GM21528 (cell line): ENCODE results near the gene HEY2.

Source experiments
- ATAC-seq: cut with Tn5 transposase; IDR thresholded peaks from one replicate; pipeline ENCODE4 v1.9.1; 2021; ENCODE audit warnings: mild to moderate bottlenecking, moderate library complexity; ENCODE audit not compliant: unreplicated experiment, low FRiP score

The HEY2 gene

DNA sequence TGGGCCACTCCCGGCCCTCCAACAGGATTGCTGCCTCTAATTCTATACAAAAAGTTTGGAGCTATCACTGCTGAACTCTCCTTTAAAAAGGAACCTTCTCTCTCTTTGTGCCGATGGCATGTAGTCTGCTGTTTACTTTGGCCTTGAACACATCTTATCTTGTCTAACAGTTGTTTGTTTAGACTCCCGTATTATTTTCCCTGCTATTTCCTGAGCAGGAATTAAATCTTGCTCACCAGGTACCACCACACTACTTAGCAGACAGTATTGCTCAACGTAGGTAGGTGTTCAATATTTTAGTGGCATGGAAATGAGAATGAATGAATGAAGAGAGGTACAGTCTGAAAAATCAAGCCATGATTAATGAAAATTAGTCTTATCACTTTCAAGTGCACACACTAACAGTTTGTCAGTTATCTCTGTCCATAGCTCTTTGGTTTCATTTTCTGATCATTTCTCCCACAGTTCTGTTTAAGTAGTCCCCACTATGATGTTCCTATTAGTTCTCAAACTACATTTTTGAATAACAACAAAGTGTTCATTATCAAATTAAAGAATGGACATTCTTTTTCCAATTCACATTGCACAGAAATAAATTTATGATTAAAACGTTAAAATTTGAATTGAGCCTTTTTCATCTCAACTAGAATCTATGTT, 6.8 kb upstream of the HEY2 start:
- no peak for ATAC-seq

DNA sequence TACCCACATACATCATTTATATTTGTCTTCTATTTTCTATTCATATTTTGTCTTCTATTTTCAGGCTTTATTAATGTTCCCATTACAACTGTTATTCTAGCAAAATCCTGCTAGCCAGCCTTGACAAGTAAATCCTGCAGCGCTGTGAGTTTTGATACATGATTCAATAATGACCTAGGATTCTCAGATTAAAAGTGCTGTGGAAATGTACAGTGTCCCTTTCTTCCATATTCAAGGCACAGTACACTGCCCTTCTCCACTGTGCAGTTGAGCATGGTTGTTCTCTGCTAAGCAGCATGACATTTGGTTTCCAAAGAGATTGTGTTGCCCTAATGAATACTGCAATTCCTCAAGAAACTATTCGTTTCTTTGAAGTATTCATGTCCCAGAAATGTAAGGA, 5.8 kb upstream of the HEY2 start:
- ATAC-seq, result no peak

DNA sequence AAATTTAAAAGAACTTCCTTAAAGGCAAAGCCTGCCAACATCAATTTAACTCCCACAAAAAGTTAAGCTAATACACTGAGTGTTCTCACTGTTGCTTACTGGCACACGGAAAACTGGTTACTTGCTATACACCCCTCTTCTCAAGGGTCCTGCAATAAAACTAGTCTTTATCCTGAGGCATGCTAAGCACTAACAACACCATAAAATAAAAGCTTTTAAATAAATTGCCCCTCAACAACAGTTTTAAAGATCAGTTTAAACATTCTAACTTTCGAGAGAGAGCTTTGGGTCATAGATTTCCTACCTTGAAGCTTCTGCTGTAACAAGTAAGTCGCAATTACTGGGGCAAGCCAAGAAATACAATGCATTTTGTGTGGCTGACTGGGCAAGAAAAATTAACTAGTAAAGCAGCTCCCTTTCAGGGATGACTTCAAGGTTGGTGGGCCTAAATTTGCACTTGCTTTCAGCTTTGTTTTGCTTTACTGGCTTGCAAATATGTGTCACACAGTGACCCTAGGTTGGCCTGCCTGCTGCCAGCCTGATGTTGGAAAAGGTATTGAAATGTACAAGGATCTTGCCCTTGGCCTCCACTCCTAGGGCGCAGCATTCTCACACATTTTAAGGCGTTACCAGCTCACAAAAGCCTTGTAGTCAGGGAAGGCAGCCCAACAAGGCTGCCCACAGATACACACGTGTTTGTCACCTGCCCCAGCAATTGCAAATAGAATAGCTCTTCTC, 4.0 kb upstream of the HEY2 start:
- ATAC-seq, result no peak

DNA sequence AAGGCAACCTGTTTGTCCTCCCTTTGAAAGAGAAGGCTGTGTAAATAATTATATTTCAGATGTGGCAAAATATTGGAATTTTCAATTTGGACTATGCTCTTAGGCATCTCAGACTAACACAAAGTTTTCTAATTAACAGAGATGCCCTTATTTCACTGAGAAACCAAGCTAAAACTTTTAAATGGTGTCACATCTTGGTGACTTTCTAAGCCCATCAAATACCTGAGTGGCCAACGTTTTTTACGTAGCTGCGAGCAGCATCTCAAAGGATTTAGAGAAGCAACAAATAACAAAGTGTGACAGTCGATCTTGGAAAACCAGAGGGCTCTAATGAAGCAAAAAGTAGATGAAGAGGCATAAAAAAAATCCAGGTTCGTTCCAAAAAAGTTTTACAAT, 3.4 kb upstream of the HEY2 start:
- no peak for ATAC-seq

DNA sequence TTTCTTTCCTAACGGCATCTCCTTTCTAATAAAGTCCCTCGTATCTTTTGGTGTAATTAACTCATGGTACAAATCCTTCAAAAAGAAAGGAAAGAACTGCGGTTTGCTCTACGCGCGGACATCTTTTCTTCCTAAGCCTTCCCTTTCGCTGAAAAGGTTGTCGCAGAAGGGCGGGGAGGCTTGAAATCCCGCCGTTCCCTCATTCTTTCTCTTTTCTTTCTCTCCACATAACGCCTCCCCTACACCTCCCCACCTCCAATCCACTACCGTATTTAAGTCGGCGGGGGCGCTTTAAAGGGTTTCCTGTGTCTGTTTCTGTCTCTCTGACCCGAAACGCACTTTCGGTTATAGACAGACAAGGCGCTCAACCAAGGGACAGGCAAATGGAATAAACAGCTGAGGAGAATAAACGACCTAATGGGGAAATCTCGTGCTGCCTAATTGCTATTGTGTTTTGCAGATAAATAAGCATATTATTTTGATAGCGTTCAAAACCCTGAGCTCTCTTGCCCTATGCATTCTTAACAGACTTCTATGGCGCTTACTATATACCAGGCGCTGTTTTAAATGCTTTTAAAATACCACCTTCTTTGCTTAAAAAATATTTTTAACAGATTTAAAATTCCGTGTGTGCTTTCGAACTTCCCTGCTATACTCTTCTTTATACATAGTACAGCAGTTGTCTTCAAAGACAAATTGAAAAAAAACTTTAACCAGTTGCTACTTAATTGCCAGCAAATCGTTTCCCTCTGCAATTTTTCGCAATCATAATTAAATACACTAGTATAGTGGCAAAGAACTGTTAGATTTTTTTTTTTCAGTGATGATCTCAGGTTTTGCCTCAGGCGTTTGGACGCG, 2.5 kb upstream of the HEY2 start:
- ATAC-seq, result peak; percentile 60

DNA sequence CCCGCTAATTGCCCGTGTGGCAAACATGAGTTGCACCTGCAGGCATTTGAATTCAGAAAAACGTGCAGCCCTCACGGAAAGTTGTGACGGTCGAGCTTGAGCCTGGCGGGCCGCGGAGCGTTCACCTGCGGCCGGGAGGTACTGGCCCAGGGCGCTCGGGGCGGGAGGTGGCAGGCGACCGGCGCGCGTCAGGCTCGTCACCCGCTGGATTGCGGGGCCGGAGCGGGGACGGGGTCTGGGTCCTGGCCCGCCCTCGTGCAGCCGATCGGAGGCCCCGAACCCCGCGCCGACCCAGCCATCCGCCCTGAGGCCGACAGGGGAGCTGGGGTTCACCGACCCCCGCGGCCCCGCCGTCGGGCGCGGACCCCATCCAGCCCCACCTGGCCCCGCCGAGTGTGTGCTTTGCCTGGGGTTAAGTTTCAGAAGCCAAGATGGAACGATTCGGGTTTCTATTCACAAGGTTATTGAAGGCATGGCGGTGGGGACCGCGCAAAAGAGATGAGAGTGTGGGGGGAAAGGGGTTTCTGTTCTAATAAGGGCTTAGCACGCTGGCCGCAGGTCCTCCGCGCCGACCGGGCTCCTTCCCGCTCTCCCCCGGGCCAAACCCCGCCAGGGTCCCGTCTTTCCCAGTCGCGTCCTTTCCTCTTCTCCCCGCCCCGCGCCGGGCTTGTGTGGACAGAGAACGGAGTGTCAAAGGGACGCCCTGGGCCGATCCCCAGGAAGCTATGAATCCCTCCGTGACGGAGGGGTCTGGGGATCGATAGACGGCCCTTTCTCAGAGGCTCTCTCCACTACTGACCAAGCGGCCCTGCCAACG, 1.6 kb upstream of the HEY2 start:
- no peak for ATAC-seq

DNA sequence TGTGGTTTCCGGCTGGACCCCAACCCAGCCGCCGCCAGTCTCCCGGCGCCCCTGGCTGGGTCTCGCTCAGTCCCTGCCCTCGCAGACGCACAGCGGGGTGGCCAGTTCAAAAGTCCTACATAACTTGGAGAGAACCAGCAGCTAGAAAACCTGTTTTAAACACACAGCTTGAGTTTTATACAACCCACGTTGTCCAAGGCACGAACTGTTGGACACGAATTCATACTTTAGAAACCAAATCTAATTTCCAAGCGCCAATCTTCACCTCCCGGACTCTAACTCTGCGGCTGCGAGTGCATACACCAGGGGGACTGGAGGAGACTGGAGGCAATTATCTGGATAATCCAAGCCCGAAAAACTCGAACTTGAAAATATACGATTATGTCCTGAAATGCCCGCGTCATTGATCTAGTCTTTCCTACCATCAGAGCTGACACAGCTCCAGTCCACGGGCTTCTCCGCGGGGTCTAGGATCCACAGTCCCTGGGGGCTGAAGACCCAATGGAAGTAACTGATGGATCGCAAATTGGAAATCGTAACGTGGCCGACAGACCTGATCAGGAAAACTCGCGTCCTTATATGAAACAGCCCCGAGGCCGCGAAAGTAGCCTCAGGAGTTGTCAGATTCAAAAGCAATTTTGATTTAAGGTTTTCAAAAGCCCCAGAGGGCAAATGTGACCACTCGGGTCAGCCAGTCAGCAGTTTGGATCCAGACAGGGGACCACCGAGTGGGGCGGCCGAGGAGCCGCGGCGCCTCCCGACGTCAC, 843 bp upstream of the HEY2 start:
- no peak for ATAC-seq

DNA sequence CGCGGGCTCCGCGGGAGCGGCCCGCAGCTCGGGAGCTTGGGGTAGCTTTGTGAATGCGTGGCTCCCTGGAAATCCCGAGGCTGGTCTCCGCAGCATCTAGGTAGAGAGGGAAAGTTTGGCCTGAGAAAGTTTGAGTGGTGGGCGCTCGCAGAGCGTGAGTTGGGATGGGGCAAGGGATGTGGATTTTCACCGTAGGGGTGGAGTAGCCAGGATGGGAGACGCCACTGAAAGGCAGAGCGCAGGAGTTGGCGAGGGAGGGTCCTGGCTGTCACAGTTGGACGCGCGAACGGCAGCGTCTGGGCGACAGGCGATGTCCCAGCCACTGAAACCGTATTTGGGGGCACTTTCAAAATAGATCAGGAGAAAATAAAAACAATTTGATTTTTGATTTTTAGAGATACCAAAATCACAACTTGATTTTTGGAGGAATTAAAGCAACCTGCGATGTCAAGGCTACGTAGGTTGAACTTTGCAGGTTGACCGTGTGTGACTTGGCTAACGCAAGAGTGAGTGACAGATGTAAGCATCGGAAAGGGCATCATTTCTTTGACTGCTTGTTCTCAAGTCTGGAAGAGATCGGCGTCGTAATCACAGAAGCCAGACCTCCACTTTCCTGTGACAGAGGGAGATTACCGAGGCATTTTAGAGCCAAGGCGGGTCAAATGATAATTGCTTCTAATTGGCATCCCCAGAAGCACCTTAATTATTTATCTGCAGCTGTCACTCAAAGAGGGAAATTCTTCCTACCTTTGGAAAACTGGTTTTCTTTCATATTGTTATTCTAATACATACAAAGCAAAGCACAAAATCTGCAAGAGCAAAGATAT, 646 bp downstream of the HEY2 start:
- no peak for ATAC-seq

DNA sequence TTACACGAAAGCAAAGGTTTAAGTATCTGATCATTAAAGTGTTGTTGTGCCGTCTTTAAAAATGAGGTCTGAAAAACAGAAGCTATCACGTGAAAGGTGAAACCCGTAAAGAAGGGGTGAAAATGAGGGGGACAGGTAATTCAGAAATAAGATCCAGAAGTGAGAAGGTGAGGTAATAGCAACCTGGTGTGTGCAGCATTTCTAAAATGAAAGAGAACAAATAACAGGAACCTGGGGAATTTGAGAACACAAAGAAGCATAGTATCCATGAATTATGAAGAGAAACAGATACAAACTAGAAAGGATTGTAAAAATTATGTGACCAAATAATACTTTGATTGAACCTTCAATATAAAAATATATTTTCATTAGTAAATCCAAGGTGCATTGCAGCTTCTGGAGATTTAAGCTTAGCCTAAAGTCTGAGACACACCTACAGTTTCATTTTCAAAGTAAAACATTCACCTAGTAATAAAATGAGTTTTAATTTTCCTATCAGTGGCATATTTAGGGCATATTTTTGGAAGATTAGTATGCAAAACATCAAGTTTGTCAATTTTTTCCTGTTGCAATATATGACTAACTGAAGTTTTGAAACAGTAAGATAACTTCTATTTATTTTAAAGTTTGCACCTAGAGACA, 1.4 kb downstream of the HEY2 start:
- ATAC-seq, result no peak

DNA sequence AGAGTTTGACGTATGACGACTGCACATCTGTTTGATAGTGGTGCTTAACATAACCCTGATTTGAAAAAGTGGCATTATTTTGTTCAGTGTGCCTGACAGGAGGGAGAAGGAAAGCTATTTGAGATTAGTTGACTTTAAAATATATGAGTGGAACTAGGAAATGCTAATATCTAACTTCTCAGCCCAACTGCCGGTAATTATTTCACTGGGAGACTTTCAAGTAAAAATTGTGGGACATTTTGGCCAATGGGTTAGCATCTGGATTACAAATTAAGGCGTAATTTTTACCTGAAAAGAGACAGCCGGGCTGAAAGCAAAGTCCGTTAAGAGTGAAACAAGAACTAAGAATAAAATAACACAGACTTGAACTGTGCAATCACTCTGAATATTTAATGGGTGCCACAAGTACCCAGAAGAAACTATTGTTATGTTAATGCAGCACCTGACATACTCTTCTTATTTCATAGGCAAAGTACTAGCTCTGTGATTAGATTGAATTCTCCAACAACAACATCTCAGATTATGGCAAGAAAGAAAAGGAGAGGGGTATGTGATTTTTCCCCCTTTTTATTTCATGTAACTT, 2.0 kb downstream of the HEY2 start:
- no peak for ATAC-seq

DNA sequence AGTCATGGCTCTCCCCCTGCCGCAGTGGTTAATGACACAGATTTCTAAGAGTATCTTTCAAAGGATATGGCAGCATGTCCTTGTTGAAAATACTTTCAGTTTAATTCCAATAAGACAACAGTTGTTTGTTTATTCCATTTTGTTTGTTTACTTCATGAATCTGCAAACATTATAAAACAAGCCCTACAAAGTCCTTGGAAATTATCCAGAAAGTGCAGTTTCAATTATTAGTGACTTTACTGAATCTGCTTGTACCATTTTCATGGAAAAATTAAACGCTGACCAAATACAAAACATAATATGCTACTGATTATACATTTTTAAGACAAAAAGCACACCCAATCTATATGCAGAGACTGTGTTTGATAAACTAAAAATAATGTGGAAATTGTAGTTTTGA, 3.3 kb downstream of the HEY2 start:
- ATAC-seq, result no peak

DNA sequence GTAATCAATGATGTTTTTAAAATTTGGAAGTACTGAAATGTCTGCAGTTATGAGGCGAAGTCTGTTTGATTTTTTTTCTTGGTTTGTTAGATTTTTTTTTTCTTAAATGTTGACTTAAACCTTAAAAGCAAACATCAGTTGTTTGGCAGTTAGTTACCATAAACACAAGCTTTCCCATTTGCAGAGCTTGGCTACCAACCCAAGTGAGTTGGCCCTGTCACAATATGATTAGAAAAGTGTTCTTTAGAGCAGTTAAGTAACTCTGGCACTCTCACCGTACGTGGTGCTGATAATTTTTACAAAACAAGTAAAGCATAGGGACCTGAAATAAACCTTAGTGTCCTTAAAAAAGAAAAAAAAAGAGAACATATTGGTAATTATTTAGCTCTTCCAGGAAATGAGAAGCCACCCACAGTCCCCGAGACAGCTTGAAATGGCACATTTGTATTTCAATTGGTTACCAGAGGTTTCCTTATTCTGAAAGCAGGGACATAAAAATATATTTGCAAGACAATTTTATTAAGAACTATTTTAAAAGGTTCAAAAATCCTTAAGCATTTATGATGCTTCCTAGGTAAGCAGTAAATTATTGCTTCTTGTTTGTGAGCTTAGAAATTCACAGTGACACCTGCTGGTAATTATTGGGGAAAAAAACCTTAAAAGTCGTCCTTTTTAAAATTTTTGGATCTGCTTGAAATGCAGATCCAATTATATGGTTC, 3.9 kb downstream of the HEY2 start:
- ATAC-seq, result no peak

DNA sequence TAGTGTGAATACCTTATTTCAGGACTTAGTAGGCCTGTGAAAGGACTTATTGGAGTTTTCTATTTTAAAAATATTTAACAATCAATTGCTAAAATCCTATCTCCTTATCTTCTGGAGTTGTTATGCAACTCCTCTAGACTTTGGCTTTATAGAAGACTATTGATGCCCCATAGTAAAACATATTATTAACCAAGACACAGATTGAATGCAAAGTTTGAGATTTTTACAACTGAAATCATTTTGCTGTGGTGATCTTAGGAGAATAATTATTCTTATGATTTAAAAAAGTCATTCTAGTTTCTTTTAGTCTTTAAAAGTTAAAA, 4.5 kb downstream of the HEY2 start:
- no peak for ATAC-seq

DNA sequence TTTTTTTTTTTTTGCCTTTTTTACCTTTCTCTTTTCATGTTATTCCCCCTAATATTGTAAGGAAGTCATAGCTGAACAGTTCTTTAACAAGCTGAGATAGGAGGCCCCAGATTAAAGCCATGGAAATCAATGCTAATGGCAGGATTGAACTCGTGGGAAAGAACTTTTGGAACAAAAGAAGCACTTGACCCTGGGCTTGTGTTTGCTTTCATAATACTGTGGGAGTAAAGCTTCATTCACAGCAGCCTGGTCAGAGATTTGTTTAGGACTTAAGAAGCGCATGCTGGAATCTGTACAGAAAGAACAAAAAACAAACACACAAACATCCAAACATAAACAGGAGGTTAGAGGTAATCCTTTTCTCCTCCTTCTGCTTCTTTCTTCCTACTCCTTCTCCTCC, 5.1 kb downstream of the HEY2 start:
- ATAC-seq, result no peak

DNA sequence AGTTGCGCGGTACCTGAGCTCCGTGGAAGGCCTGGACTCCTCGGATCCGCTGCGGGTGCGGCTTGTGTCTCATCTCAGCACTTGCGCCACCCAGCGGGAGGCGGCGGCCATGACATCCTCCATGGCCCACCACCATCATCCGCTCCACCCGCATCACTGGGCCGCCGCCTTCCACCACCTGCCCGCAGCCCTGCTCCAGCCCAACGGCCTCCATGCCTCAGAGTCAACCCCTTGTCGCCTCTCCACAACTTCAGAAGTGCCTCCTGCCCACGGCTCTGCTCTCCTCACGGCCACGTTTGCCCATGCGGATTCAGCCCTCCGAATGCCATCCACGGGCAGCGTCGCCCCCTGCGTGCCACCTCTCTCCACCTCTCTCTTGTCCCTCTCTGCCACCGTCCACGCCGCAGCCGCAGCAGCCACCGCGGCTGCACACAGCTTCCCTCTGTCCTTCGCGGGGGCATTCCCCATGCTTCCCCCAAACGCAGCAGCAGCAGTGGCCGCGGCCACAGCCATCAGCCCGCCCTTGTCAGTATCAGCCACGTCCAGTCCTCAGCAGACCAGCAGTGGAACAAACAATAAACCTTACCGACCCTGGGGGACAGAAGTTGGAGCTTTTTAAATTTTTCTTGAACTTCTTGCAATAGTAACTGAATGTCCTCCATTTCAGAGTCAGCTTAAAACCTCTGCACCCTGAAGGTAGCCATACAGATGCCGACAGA, 9.9 kb downstream of the HEY2 start:
- ATAC-seq, result no peak

DNA sequence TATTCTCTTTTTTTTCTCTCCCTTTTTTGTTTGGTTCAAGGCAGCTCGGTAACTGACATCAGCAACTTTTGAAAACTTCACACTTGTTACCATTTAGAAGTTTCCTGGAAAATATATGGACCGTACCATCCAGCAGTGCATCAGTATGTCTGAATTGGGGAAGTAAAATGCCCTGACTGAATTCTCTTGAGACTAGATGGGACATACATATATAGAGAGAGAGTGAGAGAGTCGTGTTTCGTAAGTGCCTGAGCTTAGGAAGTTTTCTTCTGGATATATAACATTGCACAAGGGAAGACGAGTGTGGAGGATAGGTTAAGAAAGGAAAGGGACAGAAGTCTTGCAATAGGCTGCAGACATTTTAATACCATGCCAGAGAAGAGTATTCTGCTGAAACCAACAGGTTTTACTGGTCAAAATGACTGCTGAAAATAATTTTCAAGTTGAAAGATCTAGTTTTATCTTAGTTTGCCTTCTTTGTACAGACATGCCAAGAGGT, 10.6 kb downstream of the HEY2 start:
- no peak for ATAC-seq

DNA sequence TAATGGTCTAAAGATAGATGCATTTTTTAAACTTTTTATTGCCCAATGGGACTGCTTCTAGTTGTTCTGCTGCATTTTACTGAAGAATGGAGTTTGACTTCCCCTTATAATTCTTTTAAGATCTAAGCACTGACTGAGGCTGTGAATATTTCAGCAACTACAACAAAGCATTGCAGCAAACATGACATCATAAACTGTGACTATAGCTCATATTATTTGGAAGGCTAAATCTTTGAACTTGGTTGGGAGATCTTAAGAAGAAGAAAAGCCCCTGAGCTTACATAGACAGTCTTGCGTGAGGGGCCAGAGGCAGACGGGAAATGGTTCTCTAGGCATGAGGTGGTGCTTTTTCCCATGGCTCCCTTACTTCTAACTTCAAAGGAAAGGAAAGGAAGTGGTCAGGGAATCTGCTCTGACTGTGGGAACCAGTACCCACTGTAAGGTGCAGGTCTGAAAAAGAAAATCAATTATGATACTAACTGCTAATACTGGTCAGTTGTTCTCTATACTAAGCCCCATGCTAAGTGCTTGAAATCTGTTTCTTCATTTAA, 14.8 kb downstream of the HEY2 start:
- ATAC-seq, result no peak
